Measurements from ENCODE around the gene CDK16.

GRCh38 chrX:47248576-47248975 lies 30.1 kb downstream of the CDK16 start:
- TF ChIP-seq REL (CRISPR knock-in tag; conservative IDR thresholded peaks at IDR 0.05), result no peak
- no peak for TF ChIP-seq CSRNP1 (CRISPR knock-in tag; IDR thresholded peaks at IDR 0.05)
- no peak for TF ChIP-seq MTA1 (CRISPR knock-in tag; IDR thresholded peaks at IDR 0.05; ENCODE audit: borderline replicate concordance)
- no peak for TF ChIP-seq MXI1 (IDR thresholded peaks at IDR 0.05; ENCODE audit: borderline replicate concordance, low read depth, low read length)
- no peak for TF ChIP-seq FOSL1 (CRISPR knock-in tag; IDR thresholded peaks at IDR 0.05; ENCODE audit: borderline replicate concordance)
- no peak for TF ChIP-seq HDAC6 (IDR thresholded peaks at IDR 0.05; ENCODE audit: low read depth, low read length)
- TF ChIP-seq RAD21 (CRISPR knock-in tag; IDR thresholded peaks at IDR 0.05), result no peak
- TF ChIP-seq ZNF510 (CRISPR knock-in tag; IDR thresholded peaks at IDR 0.05; ENCODE audit: low read depth), result no peak
- TF ChIP-seq TBP (CRISPR knock-in tag; IDR thresholded peaks at IDR 0.05), result no peak
- no peak for TF ChIP-seq ZNF30 (CRISPR knock-in tag; IDR thresholded peaks at IDR 0.05)

All from HepG2 (cell line).